H1 (cell line): ENCODE measurements around the gene MYO3A. TPM values are rescaled to one million over a fixed set of nuclear protein-coding genes. Genes with fewer than 3 reads are reported as not detected.

ENCODE experiments used
- CTCF ChIA-PET: fragments of 300-600 bp; sonication (Branson Sonifier 250); formaldehyde crosslinking; loops from one replicate; lab custom pipeline; 2021; ENCODE audit not compliant: partially characterized antibody; lab: Charles Lee
- POLR2A ChIA-PET: fragments of 300-600 bp; sonication (Branson Sonifier 250); formaldehyde crosslinking; loops from one replicate; lab custom pipeline; 2021; ENCODE audit warnings: inconsistent platforms; ENCODE audit not compliant: partially characterized antibody; lab: Charles Lee
- DNase-seq, 2 experiments: peaks; one replicate each; pipeline versions ENCODE4 v3.0.0 to v3.0.0-alpha.2; 2010 to 2022; ENCODE audit warnings: low spot score in 2 of 2, low read depth in 1 of 2, mixed read lengths in 1 of 2
- FAIRE-seq: peaks from 2 replicates; lab custom pipeline; 2011; peaks lifted over from hg19 to GRCh38; lab: Jason Lieb, UNC
- H2AFZ ChIP-seq: 2 replicates; pipeline ENCODE4 v1.8.1; 2012; ENCODE audit warnings: low read length, inconsistent platforms
- H2AK5ac ChIP-seq: 2 replicates; pipeline ENCODE4 v1.6.1; 2013; ENCODE audit warnings: low read depth, low read length
- H2BK120ac ChIP-seq: replicated peaks from 2 replicates; pipeline ENCODE3; 2013; ENCODE audit warnings: low read depth, low read length, inconsistent platforms
- H2BK12ac ChIP-seq: 2 replicates; pipeline ENCODE4 v1.6.1; 2013; ENCODE audit warnings: low read depth, low read length
- H2BK15ac ChIP-seq: 2 replicates; pipeline ENCODE4 v1.6.1; 2013; ENCODE audit warnings: low read length
- H2BK20ac ChIP-seq: 2 replicates; pipeline ENCODE4 v1.6.1; 2013; ENCODE audit warnings: low read length
- H2BK5ac ChIP-seq: 2 replicates; pipeline ENCODE4 v1.6.1; 2013; ENCODE audit warnings: low read depth, low read length
- H3K14ac ChIP-seq: 2 replicates; pipeline ENCODE4 v1.6.1; 2013; ENCODE audit warnings: inconsistent platforms; ENCODE audit not compliant: insufficient read length
- H3K18ac ChIP-seq: 2 replicates; pipeline ENCODE4 v1.6.1; 2013; ENCODE audit warnings: low read length; ENCODE audit errors: extremely low read depth
- H3K23ac ChIP-seq: 2 replicates; pipeline ENCODE4 v1.6.1; 2013; ENCODE audit warnings: inconsistent platforms; ENCODE audit not compliant: insufficient read length
- H3K23me2 ChIP-seq: 2 replicates; pipeline ENCODE4 v1.6.1; 2013; ENCODE audit warnings: low read depth, low read length
- H3K27ac ChIP-seq: 2 replicates; pipeline ENCODE4 v1.6.1; 2011; ENCODE audit warnings: low read depth, low read length, inconsistent platforms
- H3K27me3 ChIP-seq, 4 experiments: replicated peaks in 1 of 4; 1 replicate in 1 of 4; 2 replicates in 3 of 4; pipeline versions ENCODE4 v1.6.1 to v1.8.1; 2011 to 2013; ENCODE audit warnings: low read length in 3 of 4, mild to moderate bottlenecking in 3 of 4, inconsistent platforms in 2 of 4, mixed read lengths in 2 of 4, moderate library complexity in 1 of 4; ENCODE audit not compliant: control insufficient read depth in 3 of 4, insufficient read depth in 3 of 4; ENCODE audit errors: extremely low read depth in 1 of 4
- H3K36me3 ChIP-seq, 4 experiments: 2 replicates each; pipeline versions ENCODE4 v1.6.1 to v1.8.1; 2011 to 2013; ENCODE audit warnings: mild to moderate bottlenecking in 4 of 4, low read length in 3 of 4, moderate library complexity in 2 of 4, control low read depth in 1 of 4, inconsistent platforms in 1 of 4; ENCODE audit not compliant: insufficient read depth in 4 of 4, control insufficient read depth in 2 of 4
- H3K4ac ChIP-seq: replicated peaks from 2 replicates; pipeline ENCODE3; 2013; ENCODE audit warnings: low read length, low read depth, mixed read lengths, inconsistent platforms; ENCODE audit not compliant: insufficient read length
- H3K4me1 ChIP-seq, 4 experiments: replicated peaks in 1 of 4; 1 replicate in 1 of 4; 2 replicates in 3 of 4; pipeline versions ENCODE4 v1.6.1 to v1.8.1; 2011 to 2013; ENCODE audit warnings: low read length in 3 of 4, inconsistent platforms in 2 of 4, mixed read lengths in 1 of 4; ENCODE audit not compliant: insufficient read depth in 4 of 4, control insufficient read depth in 3 of 4
- H3K4me2 ChIP-seq, 2 experiments: 2 replicates each; pipeline versions ENCODE4 v1.6.1 to v1.8.1; 2011 to 2013; ENCODE audit warnings: low read depth in 2 of 2, low read length in 2 of 2, control low read depth in 1 of 2, inconsistent platforms in 1 of 2, mild to moderate bottlenecking in 1 of 2; ENCODE audit not compliant: insufficient read depth in 1 of 2
- H3K4me3 ChIP-seq, 4 experiments: fragments of 200-600, 300-600 bp in 1 of 4; sonication (generic), shearing (Covaris generic), sonication (Bioruptor Twin) in 1 of 4; 2 replicates each; pipeline versions ENCODE4 v1.5.1 to v1.8.1; 2011 to 2016; ENCODE audit warnings: low read length in 4 of 4, low read depth in 3 of 4, control low read depth in 2 of 4, inconsistent platforms in 2 of 4, mild to moderate bottlenecking in 2 of 4, mixed read lengths in 1 of 4, moderate library complexity in 1 of 4; ENCODE audit not compliant: insufficient read depth in 2 of 4; ENCODE audit errors: extremely low read depth in 1 of 4
- H3K56ac ChIP-seq: replicated peaks from 2 replicates; pipeline ENCODE3; 2013; ENCODE audit warnings: low read depth, mild to moderate bottlenecking, mixed read lengths, low read length, inconsistent platforms; ENCODE audit not compliant: insufficient read length
- H3K79me1 ChIP-seq: 2 replicates; pipeline ENCODE4 v1.6.1; 2013; ENCODE audit warnings: low read depth, low read length, control low read depth
- H3K79me2 ChIP-seq, 2 experiments: 2 replicates each; pipeline versions ENCODE4 v1.6.1 to v1.8.1; 2012 to 2013; ENCODE audit warnings: low read length in 2 of 2, mild to moderate bottlenecking in 2 of 2, inconsistent platforms in 1 of 2; ENCODE audit not compliant: insufficient read depth in 2 of 2, control insufficient read depth in 1 of 2
- H3K9ac ChIP-seq, 4 experiments: replicated peaks in 1 of 4; 1 replicate in 1 of 4; 2 replicates in 3 of 4; pipeline versions ENCODE4 v1.6.1 to v1.8.1; 2011 to 2013; ENCODE audit warnings: low read depth in 3 of 4, low read length in 3 of 4, control low read depth in 2 of 4, mild to moderate bottlenecking in 2 of 4, moderate library complexity in 2 of 4, inconsistent platforms in 1 of 4; ENCODE audit errors: extremely low read depth in 1 of 4
- H3K9me3 ChIP-seq, 2 experiments: 2 replicates each; pipeline versions ENCODE4 v1.6.1 to v1.8.1; 2012 to 2013; ENCODE audit warnings: mild to moderate bottlenecking in 2 of 2, moderate library complexity in 2 of 2, control low read depth in 1 of 2, inconsistent platforms in 1 of 2, low read depth in 1 of 2, low read length in 1 of 2, mixed read lengths in 1 of 2; ENCODE audit not compliant: insufficient read depth in 2 of 2
- H4K20me1 ChIP-seq, 2 experiments: replicated peaks in 1 of 2; 2 replicates each; pipeline versions ENCODE3 to v1.8.1; 2011 to 2013; ENCODE audit warnings: inconsistent platforms in 2 of 2, low read length in 2 of 2, mild to moderate bottlenecking in 1 of 2; ENCODE audit not compliant: insufficient read depth in 2 of 2, control insufficient read depth in 1 of 2
- H4K5ac ChIP-seq: 2 replicates; pipeline ENCODE4 v1.6.1; 2013; ENCODE audit warnings: low read length, low read depth, mixed read lengths, inconsistent platforms; ENCODE audit not compliant: insufficient read length
- H4K8ac ChIP-seq: 2 replicates; pipeline ENCODE4 v1.8.0; 2013; ENCODE audit warnings: mild to moderate bottlenecking, moderate library complexity, low read length, inconsistent platforms; ENCODE audit not compliant: insufficient read depth; ENCODE audit errors: extremely low read depth
- H4K91ac ChIP-seq: replicated peaks from 2 replicates; pipeline ENCODE3; 2013; ENCODE audit warnings: low read length, mixed read lengths, inconsistent platforms; ENCODE audit not compliant: insufficient read length
- ASH2L ChIP-seq: fragments of 200-600, 300-600 bp; sonication (generic); IDR thresholded peaks from one replicate; pipeline ENCODE4 v1.7.1; 2017; ENCODE audit warnings: low read length
- BRCA1 ChIP-seq: IDR thresholded peaks from 2 replicates; pipeline ENCODE4 v1.6.1; 2012; ENCODE audit warnings: low read depth, low read length, improper control_type of control experiment
- CTBP2 ChIP-seq: IDR thresholded peaks from 2 replicates; pipeline ENCODE4 v1.7.0; 2011; ENCODE audit warnings: borderline replicate concordance, mild to moderate bottlenecking, moderate library complexity, mixed read lengths, low read length; ENCODE audit not compliant: insufficient read depth, insufficient read length
- EP300 ChIP-seq, 2 experiments: IDR thresholded peaks; 1 replicate in 1 of 2; 2 replicates in 1 of 2; pipeline ENCODE4 v1.6.1; 2011 to 2012; ENCODE audit warnings: low read depth in 2 of 2, low read length in 2 of 2, mild to moderate bottlenecking in 2 of 2, borderline replicate concordance in 1 of 2, inconsistent platforms in 1 of 2, moderate library complexity in 1 of 2
- GTF2F1 ChIP-seq: IDR thresholded peaks from 2 replicates; pipeline ENCODE4 v1.6.1; 2012; ENCODE audit warnings: low read depth, low read length, improper control_type of control experiment, borderline replicate concordance
- HDAC2 ChIP-seq, 2 experiments: fragments of 300-600 bp in 1 of 2; sonication (generic) in 1 of 2; IDR thresholded peaks; 2 replicates each; pipeline ENCODE4 v1.6.1; 2011 to 2012; ENCODE audit warnings: low read depth in 2 of 2, low read length in 2 of 2, mild to moderate bottlenecking in 2 of 2, moderate library complexity in 2 of 2, borderline replicate concordance in 1 of 2, inconsistent platforms in 1 of 2
- KDM1A ChIP-seq: fragments of 200-600, 300-600 bp; sonication (generic); IDR thresholded peaks from 2 replicates; pipeline ENCODE4 v1.7.1; 2016; ENCODE audit warnings: mild to moderate bottlenecking, low read length, borderline replicate concordance
- KDM5A ChIP-seq: fragments of 200-600 bp; IDR thresholded peaks from 2 replicates; pipeline ENCODE4 v1.7.1; 2012; ENCODE audit warnings: mild to moderate bottlenecking, low read length, inconsistent platforms, mixed read lengths
- MAFK ChIP-seq: IDR thresholded peaks from 2 replicates; pipeline ENCODE4 v1.6.1; 2012; ENCODE audit warnings: low read depth, mild to moderate bottlenecking, improper control_type of control experiment, low read length
- NRF1 ChIP-seq: IDR thresholded peaks from 2 replicates; pipeline ENCODE4 v1.6.1; 2011; ENCODE audit warnings: mild to moderate bottlenecking, low read depth, low read length, improper control_type of control experiment
- SIX5 ChIP-seq: IDR thresholded peaks from 2 replicates; pipeline ENCODE4 v1.6.1; 2011; ENCODE audit warnings: mild to moderate bottlenecking, low read depth, low read length
- SUZ12 ChIP-seq: fragments of 200-600 bp; sonication (generic); IDR thresholded peaks from 2 replicates; pipeline ENCODE4 v1.6.1; 2012; ENCODE audit warnings: mild to moderate bottlenecking, inconsistent platforms, low read length, moderate library complexity, mixed read lengths
- WGBS, 2 experiments: shearing (Covaris generic) in 1 of 2; methylation state at CpG; one replicate each; pipeline versions ENCODE4 v1.1.6 to v1.1.7; 2013 to 2015; ENCODE audit warnings: low lambda C conversion rate in 2 of 2, mixed read lengths in 2 of 2, inconsistent platforms in 1 of 2, low coverage in 1 of 2, missing lambda C conversion rate in 1 of 2; ENCODE audit not compliant: insufficient replicate concordance in 2 of 2, insufficient coverage in 1 of 2, insufficient read length in 1 of 2; ENCODE audit errors: extremely low coverage in 1 of 2, missing lambda C conversion rate in 1 of 2; 5-methylcytosine and 5-hydroxymethylcytosine counted together
- polyA plus RNA-seq, 7 experiments: library from polyadenylated mRNA; depleted of rRNA in 3 of 7; stranded (reverse) in 5 of 7; unstranded in 2 of 7; fragments of >200 nt in 5 of 7; fragments of 200-250 nt in 2 of 7; gene quantifications; 1 replicate in 5 of 7; 2 replicates in 1 of 7; 4 replicates in 1 of 7; pipeline versions ENCODE4 v1.2.1 to v1.2.3, GENCODE V29; 2011 to 2013; ENCODE audit warnings: missing spikeins in 2 of 7, mixed read lengths in 2 of 7
- total RNA-seq: library from RNA; stranded (reverse); fragmentation: NEBNext Ultra II Directional; extraction: Animal tissue kit (Norgen Biotek cat#: 25700); gene quantifications from 2 replicates; pipeline ENCODE4 v1.2.1, GENCODE V29; 2021
- TF ChIP-seq, protein P1 (sequence below): IDR thresholded peaks from 2 replicates; pipeline ENCODE4 v1.6.1; 2011; ENCODE audit warnings: low read depth, mild to moderate bottlenecking, low read length; ENCODE audit not compliant: insufficient read depth

The MYO3A gene
- total and polyA plus RNA-seq, 2 of the 8 experiments (the other 6 are each of a cell fraction or from before 2014, with no cell fraction given) = 3.9 to 5.3 TPM

DNA sequence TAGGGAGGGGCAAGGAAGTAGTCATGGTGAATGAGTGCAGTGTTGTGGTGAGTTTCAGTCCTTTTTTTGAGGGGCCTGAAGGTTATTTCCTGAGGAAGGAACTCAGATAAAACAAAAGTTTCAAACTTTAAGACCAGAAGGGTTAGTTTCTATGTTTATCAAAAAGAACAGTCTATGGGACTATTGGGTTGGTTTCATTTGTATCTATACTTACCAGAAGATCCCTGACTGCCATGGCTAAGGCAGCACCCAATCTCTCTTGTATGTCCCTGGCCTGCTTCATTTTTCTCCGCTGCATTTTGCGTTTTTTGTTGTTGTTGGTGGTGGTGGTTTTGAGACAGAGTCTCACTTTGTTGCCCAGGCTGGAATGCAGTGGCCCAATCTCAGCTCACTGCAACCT is 263.2 kb downstream of the MYO3A start:
- Histone ChIP-seq H2BK120ac (no peak overlapping the region), H4K20me1 (no peaks in the 10 kb centered on the region), H4K5ac (no peak overlapping the region), H3K79me1 (no peaks in the 10 kb centered on the region), H3K9me3 (no peaks in the 10 kb centered on the region), H3K4me1 (no peaks in the 10 kb centered on the region), H3K36me3 (no peaks in the 10 kb centered on the region), H3K56ac (no peak overlapping the region), H3K27ac (no peak overlapping the region), H2AFZ (no peak overlapping the region), H4K91ac (no peak overlapping the region), H3K23me2 (no peaks in the 10 kb centered on the region), H3K23ac (no peak overlapping the region), H3K4me3 (no peak overlapping the region), H2BK20ac (no peak overlapping the region), H3K79me2 (no peaks in the 10 kb centered on the region), H4K8ac (no peak overlapping the region), H2BK5ac (no peak overlapping the region), H3K4ac (no peak overlapping the region), H2AK5ac (no peak overlapping the region), H3K4me2 (no peak overlapping the region), H2BK15ac (no peak overlapping the region), H3K27me3 (peaks cover 0 to 1% (median 0%) of the 10 kb centered on the region in 4 experiments; a peak in 1 of 7 replicates), H3K14ac (no peak overlapping the region), H3K9ac (no peak overlapping the region), H3K18ac (no peak overlapping the region), H2BK12ac (no peak overlapping the region)
- ChIA-PET CTCF (interaction anchor here (1.1 kb wide), 1 partner anchor 19 kb away, joined by 3 read pairs; no protein-coding TSS in a partner anchor), POLR2A (no interaction called here)
- FAIRE-seq (no peak), DNase-seq (no peak)
- no peak for TF ChIP-seq HDAC2 (IDR thresholded peaks at IDR 0.05; ENCODE audit: borderline replicate concordance in 1 of 2, low read depth in 2 of 2, low read length in 2 of 2)
- TF ChIP-seq SUZ12 = no peak
- no peak for TF ChIP-seq CTBP2
- no peak for TF ChIP-seq MAFK
- TF ChIP-seq ASH2L = no peak
- TF ChIP-seq KDM1A = no peak
- TF ChIP-seq KDM5A = no peak
- TF ChIP-seq, protein P1, sequence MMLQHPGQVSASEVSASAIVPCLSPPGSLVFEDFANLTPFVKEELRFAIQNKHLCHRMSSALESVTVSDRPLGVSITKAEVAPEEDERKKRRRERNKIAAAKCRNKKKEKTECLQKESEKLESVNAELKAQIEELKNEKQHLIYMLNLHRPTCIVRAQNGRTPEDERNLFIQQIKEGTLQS = no peak
- no peak for TF ChIP-seq SIX5
- no peak for TF ChIP-seq EP300 (IDR thresholded peaks at IDR 0.05; ENCODE audit: borderline replicate concordance in 1 of 2, low read depth in 2 of 2, low read length in 2 of 2)
- TF ChIP-seq GTF2F1 = no peak
- TF ChIP-seq BRCA1 = no peak
- no peak for TF ChIP-seq NRF1
- WGBS, 2 experiments = 100% methylated on average over 2 of the region's 2 CpGs; no CpG with 5 or more reads in 1 of the 2 experiments
